Dermis blood vessel endothelial cell (primary cell): ENCODE measurements around the gene PCDHA8. TPM values are rescaled to one million over a fixed set of nuclear protein-coding genes. Genes with fewer than 3 reads are reported as not detected.
A peak's percentile ranks its signal among the peaks of the same experiment; 100 is the strongest.
"Not testable (repeated sequence)": the region's sequence is repeated elsewhere in the genome, so short reads cannot be mapped to it uniquely, and the experiment has no call there.

Source experiments
- DNase-seq: peaks from one replicate; pipeline ENCODE4 v3.0.0; 2010
- total RNA-seq: library from RNA; depleted of rRNA; stranded (reverse); fragments of >200 nt; gene quantifications from 2 replicates; pipeline ENCODE4 v1.2.3, GENCODE V29; 2014

The PCDHA8 gene
- 0.05 TPM in 1 of 2 replicates, not detected in the other for total RNA-seq

GRCh38 chr5:140840978-140841962 is at the start of gene PCDHA8:
Gene PCDHA8 (plus strand): TSS chr5:140841187. CDS start chr5:140841322, 135 bp downstream.
- DNase-seq, result peak; percentile 16

DNA sequence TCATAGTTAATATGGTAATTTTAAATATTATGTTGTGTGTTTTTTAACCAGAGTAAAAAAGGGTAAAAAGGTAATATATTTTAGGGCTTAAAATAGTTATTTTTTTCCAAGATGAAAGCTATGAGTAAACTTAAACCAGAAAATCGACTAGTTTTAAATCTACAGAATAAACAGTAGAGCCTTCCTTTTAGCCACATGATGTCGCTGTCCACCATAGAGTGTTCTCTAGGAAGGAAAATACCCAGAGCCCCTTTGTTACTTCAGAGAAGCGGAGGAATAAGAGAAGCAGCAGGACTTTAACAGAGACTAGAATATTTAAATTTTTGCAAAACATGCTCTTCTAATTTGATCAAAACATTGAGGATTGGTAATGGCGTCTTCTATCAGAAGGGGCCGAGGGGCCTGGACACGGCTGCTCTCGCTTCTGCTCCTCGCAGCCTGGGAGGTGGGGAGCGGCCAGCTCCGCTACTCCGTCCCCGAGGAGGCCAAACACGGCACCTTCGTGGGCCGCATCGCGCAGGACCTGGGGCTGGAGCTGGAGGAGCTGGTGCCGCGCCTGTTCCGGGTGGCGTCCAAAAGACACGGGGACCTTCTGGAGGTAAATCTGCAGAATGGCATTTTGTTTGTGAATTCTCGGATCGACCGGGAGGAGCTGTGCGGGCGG is 46.3 kb upstream of the PCDHA8 start, which contains the start of gene PCDHA2:
PCDHA2 (plus strand) TSS at position 258 of the 664 bp plus-strand sequence.
- DNase-seq, result peak; percentile 8

- peak; percentile 5 for DNase-seq
Observed at GRCh38 chr5:140795259-140795641, 45.7 kb upstream of the PCDHA8 start.

DNA sequence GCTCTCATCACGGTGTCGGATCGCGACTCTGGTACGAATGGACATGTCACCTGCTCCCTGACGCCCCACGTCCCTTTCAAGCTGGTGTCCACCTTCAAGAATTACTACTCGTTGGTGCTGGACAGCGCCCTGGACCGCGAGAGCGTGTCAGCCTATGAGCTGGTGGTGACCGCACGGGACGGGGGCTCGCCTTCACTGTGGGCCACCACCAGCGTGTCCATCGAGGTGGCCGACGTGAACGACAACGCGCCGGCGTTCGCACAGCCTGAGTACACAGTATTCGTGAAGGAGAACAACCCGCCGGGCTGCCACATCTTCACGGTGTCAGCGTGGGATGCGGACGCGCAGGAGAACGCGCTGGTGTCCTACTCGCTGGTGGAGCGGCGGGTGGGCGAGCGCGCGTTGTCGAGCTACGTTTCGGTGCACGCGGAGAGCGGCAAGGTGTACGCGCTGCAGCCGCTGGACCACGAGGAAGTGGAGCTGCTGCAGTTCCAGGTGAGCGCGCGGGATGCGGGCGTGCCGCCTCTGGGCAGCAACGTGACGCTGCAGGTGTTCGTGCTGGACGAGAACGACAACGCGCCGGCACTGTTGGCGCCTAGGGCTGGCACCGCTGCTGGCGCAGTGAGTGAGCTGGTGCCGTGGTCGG is 44.8 kb upstream of the PCDHA8 start:
- not testable (repeated sequence) for DNase-seq

- DNase-seq, result no peak
Observed at GRCh38 chr5:140796718-140797095, 44.3 kb upstream of the PCDHA8 start.

DNA sequence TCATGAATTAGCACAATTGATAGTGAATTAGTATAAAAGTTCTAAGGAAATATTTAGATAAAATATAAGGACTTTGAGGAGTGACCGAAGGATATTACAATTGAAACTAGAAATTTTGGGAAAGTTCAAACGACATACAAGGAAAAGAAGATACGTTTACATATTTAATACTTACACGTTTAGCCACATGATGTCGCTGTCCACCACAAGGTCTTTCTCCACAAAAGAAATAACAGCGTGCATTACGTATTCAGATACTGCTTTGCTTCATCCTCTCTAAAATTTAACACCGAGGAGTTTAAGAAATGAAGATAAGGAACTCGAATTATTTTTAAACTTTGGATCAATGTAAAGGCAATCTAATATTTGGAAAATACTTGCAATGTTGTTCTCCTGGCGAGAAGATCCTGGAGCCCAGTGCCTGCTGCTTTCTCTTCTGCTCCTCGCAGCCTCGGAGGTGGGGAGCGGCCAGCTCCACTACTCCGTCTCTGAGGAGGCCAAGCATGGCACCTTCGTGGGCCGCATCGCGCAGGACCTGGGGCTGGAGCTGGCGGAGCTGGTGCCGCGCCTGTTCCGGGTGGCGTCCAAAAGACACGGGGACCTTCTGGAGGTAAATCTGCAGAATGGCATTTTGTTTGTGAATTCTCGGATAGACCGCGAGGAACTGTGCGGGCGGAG is 40.0 kb upstream of the PCDHA8 start, which contains the start of gene PCDHA3:
PCDHA3 (plus strand) TSS at position 242 of the 678 bp plus-strand sequence.
- DNase-seq, result peak; percentile 65

DNA sequence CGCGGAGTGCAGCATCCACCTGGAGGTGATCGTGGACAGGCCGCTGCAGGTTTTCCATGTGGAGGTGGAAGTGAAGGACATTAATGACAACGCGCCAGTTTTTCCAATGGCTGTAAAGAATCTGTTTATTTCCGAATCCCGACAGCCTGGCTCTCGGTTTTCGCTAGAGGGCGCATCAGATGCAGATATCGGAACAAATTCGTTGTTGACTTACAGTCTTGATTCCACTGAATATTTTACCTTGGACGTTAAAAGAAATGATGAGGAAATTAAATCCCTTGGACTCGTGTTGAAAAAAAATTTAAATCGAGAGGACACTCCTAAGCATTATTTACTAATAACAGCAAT is 39.5 kb upstream of the PCDHA8 start:
- peak; percentile 44 for DNase-seq

GRCh38 chr5:140802381-140802780 is 38.6 kb upstream of the PCDHA8 start:
- not testable (repeated sequence) for DNase-seq

GRCh38 chr5:140802781-140803271 is 38.2 kb upstream of the PCDHA8 start:
- no peak for DNase-seq

GRCh38 chr5:140806834-140807775 is 33.9 kb upstream of the PCDHA8 start, which contains the start of gene PCDHA4:
Gene PCDHA4 (plus strand): TSS chr5:140807068.
- peak; percentile 38 for DNase-seq

- not testable (repeated sequence) for DNase-seq
Observed at GRCh38 chr5:140808241-140808888, 32.6 kb upstream of the PCDHA8 start.

DNA sequence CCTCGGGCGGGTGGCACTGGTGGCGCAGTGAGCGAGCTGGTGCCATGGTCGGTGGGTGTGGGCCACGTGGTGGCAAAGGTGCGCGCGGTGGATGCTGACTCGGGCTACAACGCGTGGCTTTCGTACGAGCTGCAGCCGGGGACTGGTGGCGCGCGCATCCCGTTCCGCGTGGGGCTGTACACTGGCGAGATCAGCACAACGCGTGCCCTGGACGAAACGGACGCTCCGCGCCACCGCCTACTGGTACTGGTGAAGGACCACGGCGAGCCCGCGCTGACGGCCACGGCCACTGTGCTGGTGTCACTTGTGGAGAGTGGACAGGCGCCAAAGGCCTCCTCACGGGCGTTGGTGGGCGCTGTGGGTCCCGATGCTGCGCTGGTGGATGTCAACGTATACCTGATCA is 32.1 kb upstream of the PCDHA8 start:
- no peak for DNase-seq

GRCh38 chr5:140821375-140822280 is 19.4 kb upstream of the PCDHA8 start, which contains the start of gene PCDHA5:
Gene PCDHA5 (plus strand): TSS chr5:140821613.
- peak; percentile 54 for DNase-seq

DNA sequence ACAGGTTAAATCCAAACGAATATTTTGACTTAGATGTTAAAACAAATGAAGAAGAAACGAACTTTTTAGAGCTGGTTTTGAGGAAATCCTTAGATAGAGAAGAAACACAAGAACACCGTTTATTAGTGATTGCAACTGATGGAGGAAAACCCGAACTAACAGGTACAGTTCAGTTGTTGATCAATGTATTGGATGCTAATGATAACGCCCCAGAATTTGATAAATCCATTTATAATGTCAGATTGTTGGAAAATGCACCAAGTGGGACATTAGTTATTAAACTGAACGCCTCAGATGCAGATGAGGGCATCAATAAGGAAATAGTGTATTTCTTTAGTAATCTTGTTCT is 18.7 kb upstream of the PCDHA8 start:
- DNase-seq, result no peak

DNA sequence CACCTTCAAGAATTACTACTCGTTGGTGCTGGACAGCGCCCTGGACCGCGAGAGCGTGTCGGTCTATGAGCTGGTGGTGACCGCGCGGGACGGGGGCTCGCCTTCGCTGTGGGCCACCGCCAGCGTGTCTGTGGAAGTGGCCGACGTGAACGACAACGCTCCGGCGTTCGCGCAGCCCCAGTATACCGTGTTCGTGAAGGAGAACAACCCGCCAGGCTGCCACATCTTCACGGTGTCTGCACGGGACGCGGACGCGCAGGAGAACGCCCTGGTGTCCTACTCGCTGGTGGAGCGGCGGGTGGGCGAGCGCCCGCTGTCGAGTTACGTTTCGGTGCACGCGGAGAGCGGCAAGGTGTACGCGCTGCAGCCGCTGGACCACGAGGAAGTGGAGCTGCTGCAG is 18.0 kb upstream of the PCDHA8 start:
- not testable (repeated sequence) for DNase-seq

DNA sequence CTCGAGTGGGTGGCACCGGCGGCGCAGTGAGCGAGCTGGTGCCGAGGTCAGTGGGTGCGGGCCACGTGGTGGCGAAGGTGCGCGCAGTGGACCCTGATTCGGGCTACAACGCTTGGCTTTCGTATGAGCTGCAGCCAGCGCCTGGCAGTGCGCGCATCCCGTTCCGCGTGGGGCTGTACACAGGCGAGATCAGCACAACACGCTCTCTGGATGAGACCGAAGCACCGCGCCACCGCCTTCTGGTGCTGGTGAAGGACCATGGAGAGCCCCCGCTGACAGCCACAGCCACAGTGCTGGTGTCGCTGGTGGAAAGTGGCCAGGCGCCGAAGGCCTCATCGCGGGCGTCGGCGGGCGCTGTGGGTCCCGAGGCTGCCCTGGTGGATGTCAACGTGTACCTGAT is 17.5 kb upstream of the PCDHA8 start:
- DNase-seq, result no peak

GRCh38 chr5:140827704-140828361 is 13.2 kb upstream of the PCDHA8 start, which contains the start of gene PCDHA6:
Gene PCDHA6 (plus strand): TSS chr5:140827960. CDS start chr5:140828092, 132 bp downstream.
- DNase-seq, result peak; percentile 32

- no peak for DNase-seq
Observed at GRCh38 chr5:140828362-140828737, 12.6 kb upstream of the PCDHA8 start.
